GM10248 (cell line): ENCODE data around the gene EPC1.
"Not testable (repeated sequence)": the region's sequence is repeated elsewhere in the genome, so short reads cannot be mapped to it uniquely, and the experiment has no call there.

Source experiments
- CTCF ChIA-PET: fragments of 300-600 bp; sonication (Branson Sonifier 250); formaldehyde crosslinking; extraction: SDS; loops from one replicate; lab custom pipeline; 2021; ENCODE audit warnings: antibody characterized with exemption; lab: Yijun Ruan, JAX
- POLR2A ChIA-PET: fragments of 350-650 bp; sonication (Branson Sonifier 250); formaldehyde crosslinking; extraction: SDS; loops from one replicate; lab custom pipeline; 2020; ENCODE audit warnings: antibody characterized with exemption; lab: Yijun Ruan, JAX
- DNase-seq: peaks from one replicate; pipeline ENCODE4 v3.0.0; 2012; ENCODE audit errors: extremely low spot score
- TF ChIP-seq, protein P1 (sequence below): IDR thresholded peaks from 2 replicates; pipeline ENCODE4 v1.5.1; 2012; ENCODE audit warnings: mild to moderate bottlenecking, low read depth; ENCODE audit errors: extremely low read depth, missing control alignments, control extremely low read depth

Gene EPC1

DNA sequence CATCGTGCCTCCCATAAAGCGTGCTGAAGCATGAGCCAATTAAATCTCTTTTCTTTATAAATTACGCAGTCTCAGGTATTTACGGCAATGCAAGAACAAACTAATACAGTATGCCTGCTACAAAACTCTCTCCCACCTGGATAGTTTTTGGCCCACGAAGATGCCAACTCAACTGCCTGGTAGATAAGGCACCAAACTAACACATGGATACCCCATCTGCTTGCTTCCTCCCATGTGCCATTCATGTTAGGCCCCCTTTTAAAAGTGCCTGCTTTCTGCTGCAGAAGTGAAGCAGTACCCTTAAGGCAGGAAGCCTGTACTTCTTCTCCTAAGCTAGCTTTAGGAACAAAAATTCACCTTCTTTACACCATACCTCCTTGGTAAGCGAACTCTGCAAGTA lies 15.6 kb upstream of the EPC1 start:
- ChIA-PET POLR2A (no interaction called here), CTCF (interaction anchor here (0.7 to 1.7 kb wide), 3 partner anchors 8 to 12 kb away, joined by 3 to 5 read pairs (median 3); no protein-coding TSS in a partner anchor)
- TF ChIP-seq, protein P1, sequence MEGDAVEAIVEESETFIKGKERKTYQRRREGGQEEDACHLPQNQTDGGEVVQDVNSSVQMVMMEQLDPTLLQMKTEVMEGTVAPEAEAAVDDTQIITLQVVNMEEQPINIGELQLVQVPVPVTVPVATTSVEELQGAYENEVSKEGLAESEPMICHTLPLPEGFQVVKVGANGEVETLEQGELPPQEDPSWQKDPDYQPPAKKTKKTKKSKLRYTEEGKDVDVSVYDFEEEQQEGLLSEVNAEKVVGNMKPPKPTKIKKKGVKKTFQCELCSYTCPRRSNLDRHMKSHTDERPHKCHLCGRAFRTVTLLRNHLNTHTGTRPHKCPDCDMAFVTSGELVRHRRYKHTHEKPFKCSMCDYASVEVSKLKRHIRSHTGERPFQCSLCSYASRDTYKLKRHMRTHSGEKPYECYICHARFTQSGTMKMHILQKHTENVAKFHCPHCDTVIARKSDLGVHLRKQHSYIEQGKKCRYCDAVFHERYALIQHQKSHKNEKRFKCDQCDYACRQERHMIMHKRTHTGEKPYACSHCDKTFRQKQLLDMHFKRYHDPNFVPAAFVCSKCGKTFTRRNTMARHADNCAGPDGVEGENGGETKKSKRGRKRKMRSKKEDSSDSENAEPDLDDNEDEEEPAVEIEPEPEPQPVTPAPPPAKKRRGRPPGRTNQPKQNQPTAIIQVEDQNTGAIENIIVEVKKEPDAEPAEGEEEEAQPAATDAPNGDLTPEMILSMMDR, result no peak
- DNase-seq, result no peak

GRCh38 chr10:32360884-32361283 lies 13.9 kb upstream of the EPC1 start:
- ChIA-PET CTCF (interaction anchor here (0.9 to 2.5 kb wide), 7 partner anchors 8 to 105 kb away, joined by 4 to 12 read pairs (median 5); no protein-coding TSS in a partner anchor), POLR2A (no interaction called here)
- no peak for DNase-seq
- TF ChIP-seq, protein P1, result no peak

DNA sequence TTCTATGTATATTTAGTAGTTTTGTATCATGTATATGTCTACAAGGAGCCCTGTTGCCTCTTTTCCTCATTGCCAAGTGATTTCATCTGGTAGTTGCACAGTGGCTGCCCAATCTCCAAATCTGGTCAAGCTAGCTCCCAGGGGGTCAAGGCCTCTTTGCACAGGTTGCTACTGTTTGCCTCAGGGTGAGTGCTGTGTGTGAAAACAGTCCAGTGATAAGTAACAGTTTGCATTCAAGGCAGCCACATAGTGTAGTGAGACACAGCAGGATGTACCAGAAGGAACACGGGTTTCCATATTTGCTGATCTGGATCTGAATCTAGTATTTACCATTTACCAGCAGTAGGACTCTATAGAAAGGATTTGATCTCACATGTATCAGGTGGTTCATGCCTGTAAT lies 13.3 kb upstream of the EPC1 start:
- TF ChIP-seq, protein P1, result no peak
- ChIA-PET POLR2A (interaction anchor here (0.6 kb wide), 1 partner anchor 100 kb away, joined by 3 read pairs; no protein-coding TSS in a partner anchor), CTCF (interaction anchor here (1.4 to 2.5 kb wide), 5 partner anchors 8 to 149 kb away, joined by 4 to 12 read pairs (median 5); no protein-coding TSS in a partner anchor)
- no peak for DNase-seq

- DNase-seq, result no peak
- ChIA-PET POLR2A (interaction anchor here (0.6 kb wide), 1 partner anchor 76 kb away, joined by 3 read pairs; no protein-coding TSS in a partner anchor), CTCF (interaction anchor here (1.0 to 3.1 kb wide), 3 partner anchors 10 to 16 kb away, joined by 4 to 19 read pairs (median 6); no protein-coding TSS in a partner anchor)
- TF ChIP-seq, protein P1, result no peak
Observed at GRCh38 chr10:32357056-32357735, 10.2 kb upstream of the EPC1 start.

GRCh38 chr10:32354690-32355089 lies 7.7 kb upstream of the EPC1 start:
- CTCF ChIA-PET, result interaction anchor here (0.8 to 1.8 kb wide), 6 partner anchors 8 to 101 kb away, joined by 3 to 7 read pairs (median 5); no protein-coding TSS in a partner anchor
- DNase-seq, POLR2A ChIA-PET: not testable (repeated sequence)

DNA sequence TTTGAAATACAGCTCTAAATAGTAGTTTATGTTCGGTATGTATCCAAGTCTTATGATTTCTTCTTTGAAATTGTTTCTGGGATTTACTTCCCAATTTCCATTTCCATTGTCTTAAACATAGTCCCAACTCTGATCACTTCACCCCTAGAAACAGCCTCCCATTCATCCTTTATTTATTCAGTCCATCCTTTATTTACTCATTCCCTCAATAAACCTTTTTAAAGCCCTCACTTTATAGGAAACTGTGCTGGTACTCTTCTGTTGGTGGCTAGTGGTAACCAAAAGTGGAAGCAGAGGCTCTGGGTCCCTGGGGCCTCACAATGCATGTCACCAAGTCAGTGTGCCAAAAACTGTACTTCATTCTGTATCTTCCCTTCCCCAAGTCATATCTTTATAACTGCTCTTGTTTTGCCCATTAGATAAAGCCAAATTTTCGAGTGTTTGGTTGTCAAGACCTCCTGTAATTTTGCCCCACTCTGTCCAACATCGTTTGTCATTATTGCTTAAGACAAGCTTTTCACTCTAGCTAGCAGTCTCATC lies 3.9 kb upstream of the EPC1 start:
- POLR2A ChIA-PET, result no interaction called here
- no peak for DNase-seq
- CTCF ChIA-PET, result interaction anchor here (0.7 to 1.4 kb wide), 3 partner anchors 10 to 16 kb away, joined by 3 to 4 read pairs (median 3); no protein-coding TSS in a partner anchor
- TF ChIP-seq, protein P1, result no peak
